IPS-15b (cell line): ENCODE results near the gene APRT.
A peak's percentile ranks its signal among the peaks of the same experiment; 100 is the strongest.

Source experiments
- H3K27me3 ChIP-seq: one replicate; pipeline ENCODE4 v1.6.1; 2013; ENCODE audit warnings: low read length; ENCODE audit not compliant: control insufficient read depth, insufficient read depth
- H3K36me3 ChIP-seq: one replicate; pipeline ENCODE4 v1.6.1; 2013; ENCODE audit warnings: low read length; ENCODE audit not compliant: control insufficient read depth, insufficient read depth
- H3K4me1 ChIP-seq: one replicate; pipeline ENCODE4 v1.6.1; 2013; ENCODE audit warnings: mild to moderate bottlenecking, low read length; ENCODE audit not compliant: control insufficient read depth, insufficient read depth
- H3K4me3 ChIP-seq: one replicate; pipeline ENCODE4 v1.5.1; 2013; ENCODE audit warnings: low read depth, low read length
- H3K9ac ChIP-seq: one replicate; pipeline ENCODE4 v1.6.1; 2013; ENCODE audit warnings: low read depth, mild to moderate bottlenecking, low read length
- H3K9me3 ChIP-seq: one replicate; pipeline ENCODE4 v1.6.1; 2013; ENCODE audit warnings: mild to moderate bottlenecking, low read length; ENCODE audit not compliant: control insufficient read depth, insufficient read depth

APRT gene

DNA sequence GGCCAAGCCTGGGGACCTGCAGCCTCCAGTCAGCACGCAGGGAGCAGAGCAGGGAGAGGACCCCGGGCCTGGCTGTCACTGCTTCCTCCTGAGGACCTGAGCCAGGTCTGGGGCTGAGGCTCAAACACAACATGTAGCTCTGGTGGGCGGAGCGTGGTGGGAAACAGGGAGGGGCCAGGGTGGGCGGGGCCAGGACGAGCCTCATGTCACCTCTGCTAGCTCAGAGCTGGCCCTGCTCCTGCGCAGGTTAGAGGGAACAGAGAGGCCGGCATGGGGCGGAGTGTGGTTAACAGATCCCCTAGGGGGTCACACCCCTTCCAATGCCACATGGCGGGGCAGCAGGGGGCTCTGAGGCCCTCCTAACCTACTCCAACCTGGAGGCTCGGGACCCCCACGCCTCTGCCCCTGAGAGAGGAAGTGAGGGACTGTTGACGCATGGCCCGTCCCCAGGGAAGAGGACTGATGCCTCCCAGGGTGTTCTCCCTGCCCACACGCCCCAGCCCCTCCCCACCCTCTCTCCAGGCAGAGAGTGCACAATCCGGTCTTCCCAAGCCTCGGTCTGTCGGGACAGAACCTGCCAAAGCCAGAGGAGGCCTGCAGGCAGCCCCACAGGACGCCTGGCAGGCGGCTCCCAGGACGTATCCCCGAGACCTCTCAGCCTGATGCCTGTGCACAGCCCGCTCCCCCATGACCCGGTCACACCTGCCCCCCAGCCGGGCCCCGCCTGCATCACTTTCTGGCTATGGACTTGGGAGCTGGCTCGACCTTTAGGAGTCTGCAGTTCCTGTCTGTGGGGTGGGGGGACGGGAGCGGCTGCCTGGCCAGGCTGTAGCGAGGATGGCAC is 41.9 kb downstream of the APRT start:
- Histone ChIP-seq H3K4me3 (peak overlapping the region; percentile 16), H3K9me3 (no peaks in the 10 kb centered on the region), H3K27me3 (no peaks in the 10 kb centered on the region), H3K36me3 (peaks cover 3% of the 10 kb centered on the region), H3K4me1 (peaks cover 3% of the 10 kb centered on the region), H3K9ac (peak overlapping the region; percentile 37)

DNA sequence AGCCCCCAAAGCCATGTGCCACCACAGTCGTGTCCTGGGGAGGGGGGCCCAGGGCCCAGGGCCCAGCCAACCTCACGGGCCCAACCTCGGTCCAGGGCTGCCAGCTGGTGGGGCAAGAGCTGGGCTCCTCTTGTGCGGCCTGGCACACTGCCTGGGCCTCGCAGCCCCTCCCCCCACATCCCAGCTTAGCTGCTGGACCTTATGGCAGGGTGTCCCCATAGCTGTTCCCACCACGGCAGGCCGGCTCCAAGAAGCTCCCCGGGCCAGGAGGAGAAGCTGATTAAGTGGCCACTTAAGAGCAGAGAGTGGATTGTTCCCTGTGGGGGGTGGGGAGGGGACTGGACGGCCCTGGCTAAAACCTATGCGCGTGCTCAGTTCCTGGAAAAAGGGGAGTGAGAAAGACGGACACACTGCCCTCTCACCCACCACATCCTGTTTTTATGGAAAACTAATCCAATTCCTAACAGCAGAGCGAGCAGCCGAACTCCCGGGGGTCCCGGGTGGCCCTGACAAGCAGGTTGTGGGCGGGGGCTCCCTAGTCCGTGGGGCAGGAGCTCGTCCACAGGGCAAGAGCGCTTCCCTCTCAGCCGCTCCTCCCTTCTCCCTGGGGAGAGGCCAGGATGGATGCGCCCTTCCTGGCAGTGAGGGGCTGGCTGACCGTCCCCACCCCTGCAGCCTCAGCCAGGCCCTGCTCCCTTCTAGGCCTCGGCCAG is 43.5 kb downstream of the APRT start:
- Histone ChIP-seq H3K27me3 (no peaks in the 10 kb centered on the region), H3K4me3 (no peak overlapping the region), H3K36me3 (peaks cover 3% of the 10 kb centered on the region), H3K4me1 (peaks cover 6% of the 10 kb centered on the region), H3K9me3 (no peaks in the 10 kb centered on the region), H3K9ac (no peak overlapping the region)

DNA sequence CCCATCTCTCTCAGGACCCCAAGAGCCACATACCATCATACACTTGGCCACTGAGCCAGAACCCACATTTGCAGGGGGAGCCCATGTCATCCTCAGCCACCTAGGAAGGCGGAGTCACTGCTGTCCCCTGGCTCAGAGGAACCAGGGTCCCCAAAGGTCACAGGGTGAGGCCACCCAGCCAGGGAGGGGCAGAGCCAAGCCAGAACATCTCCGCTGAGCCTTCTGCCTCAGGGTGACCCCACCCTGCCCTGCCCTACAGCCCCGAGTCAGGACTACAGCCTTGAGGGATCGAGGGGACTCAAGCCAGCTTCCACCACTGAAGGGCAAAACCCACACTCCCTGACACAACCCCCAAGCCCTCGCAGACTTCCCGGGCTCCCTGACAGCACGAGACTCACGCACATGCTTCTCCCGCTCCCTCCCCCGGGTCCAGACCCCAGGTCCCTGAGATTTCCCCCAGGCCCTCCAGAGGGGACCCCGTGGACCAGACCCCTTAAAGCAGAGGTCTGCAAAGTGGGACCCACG is 44.1 kb downstream of the APRT start:
- H3K4me1 ChIP-seq, result peaks cover 6% of the 10 kb centered on the region
- no peaks in the 10 kb centered on the region for H3K9me3 ChIP-seq
- no peak overlapping the region for H3K4me3 ChIP-seq
- no peak overlapping the region for H3K9ac ChIP-seq
- H3K36me3 ChIP-seq, result peaks cover 3% of the 10 kb centered on the region
- H3K27me3 ChIP-seq, result no peaks in the 10 kb centered on the region

DNA sequence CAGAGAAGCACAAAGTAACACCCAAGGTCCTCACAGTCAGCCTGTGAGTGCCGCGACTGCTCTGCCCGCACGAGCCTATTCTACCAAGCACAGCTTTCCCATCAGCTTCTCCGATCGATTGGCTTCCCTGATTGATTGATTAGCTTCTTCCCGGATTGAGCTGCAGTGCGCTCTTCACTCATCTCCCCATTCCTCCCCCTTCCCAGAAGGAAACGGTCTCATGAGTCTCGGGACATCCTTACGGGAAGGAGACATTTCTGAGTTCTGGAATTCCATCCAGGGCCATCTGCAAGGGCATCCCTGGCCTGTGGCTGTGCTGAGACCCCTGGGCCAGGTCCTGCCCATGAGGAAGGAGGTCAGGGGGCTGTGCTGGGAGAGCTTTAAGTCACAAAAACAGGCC is 44.8 kb downstream of the APRT start:
- H3K36me3 ChIP-seq, result peaks cover 3% of the 10 kb centered on the region
- H3K4me1 ChIP-seq, result peaks cover 6% of the 10 kb centered on the region
- H3K9me3 ChIP-seq, result no peaks in the 10 kb centered on the region
- H3K27me3 ChIP-seq, result no peaks in the 10 kb centered on the region
- no peak overlapping the region for H3K9ac ChIP-seq
- no peak overlapping the region for H3K4me3 ChIP-seq

DNA sequence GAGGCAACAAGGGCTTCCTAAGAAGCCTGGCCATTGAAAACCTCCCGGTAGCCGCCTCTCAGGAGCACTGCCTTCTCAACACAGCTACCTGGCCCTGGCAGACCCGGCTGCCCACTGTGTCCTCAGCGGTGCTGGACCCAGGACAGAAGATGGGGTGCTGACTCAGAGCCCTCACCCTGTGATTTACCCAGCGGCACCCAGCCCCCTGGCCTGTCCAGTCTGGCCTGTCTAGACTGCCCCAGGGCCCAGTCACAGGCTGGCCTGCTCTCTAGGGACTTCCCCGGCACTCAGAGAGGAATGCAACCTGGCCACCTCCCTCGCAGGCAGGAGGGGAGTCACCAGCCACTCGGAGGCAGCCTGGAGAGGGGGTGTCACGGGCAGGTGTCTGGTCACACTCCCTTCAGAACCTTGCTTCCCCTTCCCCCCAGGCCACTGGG is 46.8 kb downstream of the APRT start:
- H3K4me3 ChIP-seq, result no peak overlapping the region

DNA sequence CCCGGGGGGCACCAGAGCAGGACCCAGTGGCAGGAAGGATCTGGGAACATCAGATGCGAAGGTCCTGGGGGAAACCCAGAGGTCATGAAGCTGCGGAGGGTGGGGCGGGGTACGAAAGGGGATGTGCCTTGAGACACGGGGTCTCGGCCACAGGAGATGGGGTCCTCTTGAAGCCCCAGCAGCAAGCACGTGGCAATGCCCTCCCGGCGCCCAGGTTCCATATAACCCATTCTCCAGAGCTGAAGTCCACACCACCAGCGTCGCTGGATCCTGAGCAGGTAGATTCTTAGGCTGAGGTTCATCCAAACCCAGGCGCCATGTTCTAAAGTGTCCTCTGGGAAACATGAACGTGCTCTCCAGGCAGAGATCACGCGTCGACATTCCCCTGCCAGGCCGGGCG is 47.6 kb downstream of the APRT start:
- peaks cover 3% of the 10 kb centered on the region for H3K4me1 ChIP-seq

More for the DNA sequence above, 46.8 kb downstream of the APRT start:
- Histone ChIP-seq H3K36me3 (peaks cover 3% of the 10 kb centered on the region), H3K9ac (no peak overlapping the region), H3K27me3 (no peaks in the 10 kb centered on the region), H3K9me3 (no peaks in the 10 kb centered on the region), H3K4me1 (peaks cover 6% of the 10 kb centered on the region)

DNA sequence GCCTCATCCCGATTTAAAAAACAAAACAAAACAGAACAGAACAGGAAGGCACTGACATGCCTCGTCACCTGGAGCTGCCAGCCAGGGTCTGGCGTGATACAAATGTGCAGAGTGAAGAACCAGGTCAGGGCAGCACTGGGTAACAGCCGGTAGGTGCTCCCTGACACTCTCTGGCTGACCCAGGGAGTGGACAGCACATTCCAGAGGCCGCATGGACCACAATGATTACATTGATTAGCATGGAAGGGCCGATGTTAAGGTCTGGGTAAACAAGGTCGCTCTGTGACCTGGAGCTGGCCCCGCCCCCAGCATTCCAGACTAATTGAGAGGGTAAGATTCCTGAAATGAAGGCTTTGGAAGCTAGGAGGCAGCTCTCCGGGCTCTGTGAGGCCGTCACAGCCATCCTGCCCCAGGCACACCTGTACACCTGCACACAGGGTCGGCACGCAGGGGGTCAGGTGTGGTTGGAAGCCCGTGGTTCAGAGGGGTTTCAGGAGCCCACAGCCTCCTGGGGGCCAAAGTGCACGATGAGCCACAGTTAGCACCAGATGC is 48.1 kb downstream of the APRT start:
- H3K9me3 ChIP-seq, result no peaks in the 10 kb centered on the region
- H3K4me3 ChIP-seq, result no peak overlapping the region
- peaks cover 3% of the 10 kb centered on the region for H3K4me1 ChIP-seq
- H3K36me3 ChIP-seq, result peaks cover 3% of the 10 kb centered on the region
- no peak overlapping the region for H3K9ac ChIP-seq
- no peaks in the 10 kb centered on the region for H3K27me3 ChIP-seq

More for the DNA sequence above, 47.6 kb downstream of the APRT start:
- no peak overlapping the region for H3K9ac ChIP-seq
- H3K36me3 ChIP-seq, result peaks cover 3% of the 10 kb centered on the region
- H3K9me3 ChIP-seq, result no peaks in the 10 kb centered on the region
- H3K4me3 ChIP-seq, result no peak overlapping the region
- no peaks in the 10 kb centered on the region for H3K27me3 ChIP-seq

DNA sequence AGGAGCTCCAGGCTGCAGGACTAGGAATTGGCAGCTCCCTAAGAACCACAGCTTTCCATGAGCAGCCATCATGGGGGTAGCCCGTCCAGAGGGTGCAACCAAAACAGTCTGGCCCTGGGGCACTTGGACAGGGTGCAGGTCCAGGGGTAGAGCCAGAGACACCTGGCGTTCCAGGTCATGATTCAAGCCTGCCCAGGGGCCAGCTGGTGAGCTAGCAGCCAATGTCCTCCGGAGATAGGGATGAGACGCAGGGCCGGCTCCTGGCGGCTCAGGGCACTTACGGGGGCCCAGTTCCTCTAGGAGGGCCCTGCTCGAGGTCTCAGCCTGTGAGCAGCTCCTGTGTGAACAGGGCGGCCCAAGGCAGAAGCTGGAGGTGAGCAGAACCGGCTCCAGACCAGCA is 48.8 kb downstream of the APRT start:
- H3K4me1 ChIP-seq, result peaks cover 3% of the 10 kb centered on the region
- H3K36me3 ChIP-seq, result peaks cover 3% of the 10 kb centered on the region
- H3K9ac ChIP-seq, result no peak overlapping the region
- no peaks in the 10 kb centered on the region for H3K27me3 ChIP-seq
- H3K9me3 ChIP-seq, result no peaks in the 10 kb centered on the region
- no peak overlapping the region for H3K4me3 ChIP-seq

DNA sequence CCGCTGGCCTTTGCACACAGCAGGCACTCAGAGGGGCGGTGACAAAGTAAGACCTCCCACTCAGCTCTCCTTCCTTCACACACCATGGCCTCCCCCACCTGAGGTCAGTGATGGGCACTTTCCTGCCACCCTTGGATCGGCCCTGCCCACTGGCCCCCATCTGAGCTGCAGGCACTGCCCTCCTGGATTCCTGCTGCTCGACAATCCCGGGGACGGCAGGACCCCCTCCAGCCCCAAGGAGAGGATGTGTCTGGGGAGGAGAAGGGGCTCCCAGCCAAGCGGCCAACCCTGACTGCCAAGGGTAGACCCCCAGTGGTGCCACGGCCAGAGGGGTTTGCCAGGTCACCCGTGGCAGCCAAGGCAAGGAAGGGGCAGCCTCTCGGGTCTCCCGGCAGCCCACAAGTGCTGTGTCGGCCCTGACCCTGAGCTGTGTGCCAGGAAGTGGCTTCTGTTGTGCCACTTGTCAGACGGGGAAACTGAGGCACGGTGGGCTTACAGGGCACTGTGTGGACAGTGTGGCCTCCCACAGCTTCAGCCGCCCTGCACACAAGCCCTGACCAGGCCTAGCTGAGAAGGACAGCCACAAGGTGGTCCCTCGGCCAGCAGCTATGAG is 49.4 kb downstream of the APRT start:
- no peaks in the 10 kb centered on the region for H3K27me3 ChIP-seq
- no peaks in the 10 kb centered on the region for H3K9me3 ChIP-seq
- H3K4me3 ChIP-seq, result no peak overlapping the region
- H3K36me3 ChIP-seq, result peaks cover 3% of the 10 kb centered on the region
- peaks cover 3% of the 10 kb centered on the region for H3K4me1 ChIP-seq
- H3K9ac ChIP-seq, result no peak overlapping the region

DNA sequence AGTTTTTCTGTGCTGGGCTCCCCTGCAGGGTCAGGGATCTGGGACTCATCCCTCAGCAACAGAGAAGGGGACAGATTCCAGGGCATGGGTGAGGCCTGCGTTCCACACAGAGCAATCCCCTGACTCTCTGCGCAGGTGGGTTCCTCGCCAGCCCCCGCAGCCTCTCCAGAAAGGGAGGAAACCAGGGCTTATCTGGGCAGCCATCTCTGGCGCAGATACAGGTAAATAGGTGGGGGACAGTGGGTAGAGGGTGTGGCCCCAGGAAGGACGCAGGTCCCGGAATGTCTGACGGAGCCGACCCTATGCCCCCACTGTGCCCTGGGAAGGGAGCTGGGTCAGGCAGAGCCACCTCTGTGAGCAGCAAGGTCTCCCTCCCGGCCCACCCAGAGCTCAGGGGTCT is 49.9 kb downstream of the APRT start:
- no peaks in the 10 kb centered on the region for H3K9me3 ChIP-seq
- no peak overlapping the region for H3K9ac ChIP-seq
- H3K27me3 ChIP-seq, result no peaks in the 10 kb centered on the region
- H3K4me1 ChIP-seq, result peaks cover 3% of the 10 kb centered on the region
- H3K36me3 ChIP-seq, result peaks cover 3% of the 10 kb centered on the region
- no peak overlapping the region for H3K4me3 ChIP-seq

DNA sequence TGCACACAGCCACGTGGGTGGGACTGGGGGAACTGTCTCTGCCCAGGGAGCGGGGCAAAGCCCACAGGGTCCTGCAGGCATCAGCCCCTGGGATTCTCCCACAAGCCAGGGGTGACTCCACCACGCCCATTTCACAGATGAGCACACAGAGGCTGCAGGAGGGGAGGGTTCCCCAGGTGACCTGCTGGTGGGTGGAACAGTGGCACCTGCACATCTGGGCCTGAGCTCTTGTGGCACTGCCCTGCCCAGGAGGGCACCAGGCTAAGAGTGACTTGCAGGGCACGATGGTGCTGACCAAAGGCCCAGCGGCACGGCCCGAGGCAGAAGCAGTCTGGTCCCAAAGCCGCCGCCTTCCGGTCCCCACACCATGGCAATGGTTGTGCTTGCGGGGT is 50.6 kb downstream of the APRT start:
- Histone ChIP-seq H3K9ac (no peak overlapping the region), H3K4me3 (no peak overlapping the region), H3K27me3 (no peaks in the 10 kb centered on the region), H3K36me3 (peaks cover 3% of the 10 kb centered on the region), H3K9me3 (no peaks in the 10 kb centered on the region), H3K4me1 (peaks cover 3% of the 10 kb centered on the region)
